Ovary (tissue), 3 donors: ENCODE measurements around the gene FAH.

ENCODE experiments used
- CTCF ChIP-seq, 3 donors: fragments of 450-650 bp in 2 of 3; fragments of 200-600 bp in 1 of 3; IDR thresholded peaks; one replicate each; pipeline versions ENCODE4 v1.5.1 to v1.8.0; 2016 to 2022; ENCODE audit warnings: antibody characterized with exemption in 3 of 3, mild to moderate bottlenecking in 1 of 3
- EP300 ChIP-seq: sonication (generic); formaldehyde crosslinking; IDR thresholded peaks from one replicate; pipeline ENCODE4 v1.6.1; 2017; ENCODE audit warnings: antibody characterized with exemption
- POLR2A ChIP-seq: fragments of 450-650 bp; IDR thresholded peaks from one replicate; pipeline ENCODE4 v1.6.1; 2017; ENCODE audit warnings: antibody characterized with exemption, mild to moderate bottlenecking, moderate library complexity
- donor health status: DM: no; HTN: no; CAD: no.

GRCh38 chr15:80194914-80195313, 42.1 kb downstream of the FAH start:
- TF ChIP-seq EP300 (no peak), POLR2A (no peak), CTCF (IDR thresholded peaks at IDR 0.05) (no peak)
